Measurements from ENCODE around the gene WNT4.

DNA sequence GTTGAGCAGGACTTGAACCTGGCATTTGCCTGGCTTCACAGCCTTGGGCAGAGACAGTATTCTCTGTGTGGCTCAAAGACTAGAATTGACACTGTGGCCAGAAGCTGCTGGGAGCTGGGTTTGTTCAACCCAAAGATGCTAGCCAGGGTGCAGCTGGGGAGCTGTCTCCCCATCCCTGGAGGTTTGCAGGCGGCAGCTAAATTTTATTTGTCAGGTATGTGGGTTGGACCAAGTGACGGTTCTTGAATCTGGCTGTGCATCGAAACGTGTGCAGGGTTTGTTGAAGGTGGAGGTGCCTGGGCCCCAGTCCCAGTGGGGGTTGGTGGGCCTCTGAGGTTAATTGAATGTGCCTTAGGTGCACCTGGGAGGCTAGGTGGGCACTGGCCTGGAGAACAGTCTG lies 11.8 kb downstream of the WNT4 start:
- TF ChIP-seq, protein P1, sequence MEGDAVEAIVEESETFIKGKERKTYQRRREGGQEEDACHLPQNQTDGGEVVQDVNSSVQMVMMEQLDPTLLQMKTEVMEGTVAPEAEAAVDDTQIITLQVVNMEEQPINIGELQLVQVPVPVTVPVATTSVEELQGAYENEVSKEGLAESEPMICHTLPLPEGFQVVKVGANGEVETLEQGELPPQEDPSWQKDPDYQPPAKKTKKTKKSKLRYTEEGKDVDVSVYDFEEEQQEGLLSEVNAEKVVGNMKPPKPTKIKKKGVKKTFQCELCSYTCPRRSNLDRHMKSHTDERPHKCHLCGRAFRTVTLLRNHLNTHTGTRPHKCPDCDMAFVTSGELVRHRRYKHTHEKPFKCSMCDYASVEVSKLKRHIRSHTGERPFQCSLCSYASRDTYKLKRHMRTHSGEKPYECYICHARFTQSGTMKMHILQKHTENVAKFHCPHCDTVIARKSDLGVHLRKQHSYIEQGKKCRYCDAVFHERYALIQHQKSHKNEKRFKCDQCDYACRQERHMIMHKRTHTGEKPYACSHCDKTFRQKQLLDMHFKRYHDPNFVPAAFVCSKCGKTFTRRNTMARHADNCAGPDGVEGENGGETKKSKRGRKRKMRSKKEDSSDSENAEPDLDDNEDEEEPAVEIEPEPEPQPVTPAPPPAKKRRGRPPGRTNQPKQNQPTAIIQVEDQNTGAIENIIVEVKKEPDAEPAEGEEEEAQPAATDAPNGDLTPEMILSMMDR (IDR thresholded peaks at IDR 0.05 in 4 of 5, conservative IDR thresholded peaks at IDR 0.05 in 1 of 5): no peak
- no peak for TF ChIP-seq POLR2A (IDR thresholded peaks at IDR 0.05)

Data from gastrocnemius medialis (tissue), 4 donors.